Mesendoderm (in vitro differentiated cells): ENCODE results near the gene GPR180. TPM values are rescaled to one million over a fixed set of nuclear protein-coding genes. Genes with fewer than 3 reads are reported as not detected.
A peak's percentile ranks its signal among the peaks of the same experiment; 100 is the strongest.

Experiments
- DNase-seq: peaks from one replicate; pipeline ENCODE4 v3.0.0; 2013
- H2AK5ac ChIP-seq: 2 replicates; pipeline ENCODE4 v1.6.1; 2013; ENCODE audit warnings: low read length, inconsistent platforms
- H2BK120ac ChIP-seq: 2 replicates; pipeline ENCODE4 v1.6.1; 2013; ENCODE audit warnings: low read depth, mild to moderate bottlenecking, low read length, moderate library complexity, mixed read lengths
- H2BK15ac ChIP-seq: replicated peaks from 2 replicates; pipeline ENCODE4 v1.6.1; 2013; ENCODE audit warnings: low read depth, mild to moderate bottlenecking, moderate library complexity
- H2BK5ac ChIP-seq: 2 replicates; pipeline ENCODE4 v1.6.1; 2013; ENCODE audit warnings: low read length, inconsistent platforms
- H3K18ac ChIP-seq: 2 replicates; pipeline ENCODE4 v1.6.1; 2013; ENCODE audit warnings: mild to moderate bottlenecking, low read length, mixed read lengths
- H3K23ac ChIP-seq: one replicate; pipeline ENCODE4 v1.6.1; 2013; ENCODE audit warnings: low read length
- H3K27ac ChIP-seq: 2 replicates; pipeline ENCODE4 v1.5.1; 2013; ENCODE audit warnings: low read depth, mild to moderate bottlenecking, inconsistent platforms, low read length, moderate library complexity
- H3K27me3 ChIP-seq: 2 replicates; pipeline ENCODE4 v1.6.1; 2013; ENCODE audit warnings: low read length, control low read depth, mild to moderate bottlenecking, inconsistent platforms; ENCODE audit not compliant: insufficient read depth, poor library complexity
- H3K36me3 ChIP-seq: 2 replicates; pipeline ENCODE4 v1.6.1; 2013; ENCODE audit warnings: low read length, inconsistent platforms; ENCODE audit not compliant: control insufficient read depth, insufficient read depth
- H3K4ac ChIP-seq: one replicate; pipeline ENCODE4 v1.6.1; 2013; ENCODE audit warnings: low read depth, mild to moderate bottlenecking, low read length, moderate library complexity
- H3K4me1 ChIP-seq: 2 replicates; pipeline ENCODE4 v1.6.1; 2013; ENCODE audit warnings: low read depth, low read length, inconsistent platforms; ENCODE audit not compliant: control insufficient read depth
- H3K4me2 ChIP-seq: 2 replicates; pipeline ENCODE4 v1.6.1; 2013; ENCODE audit warnings: low read length
- H3K4me3 ChIP-seq: 2 replicates; pipeline ENCODE4 v1.5.1; 2013; ENCODE audit warnings: mild to moderate bottlenecking, low read length
- H3K56ac ChIP-seq: one replicate; pipeline ENCODE4 v1.6.1; 2013; ENCODE audit warnings: low read length
- H3K79me1 ChIP-seq: 2 replicates; pipeline ENCODE4 v1.6.1; 2013; ENCODE audit warnings: low read length, inconsistent platforms
- H3K79me2 ChIP-seq: 2 replicates; pipeline ENCODE4 v1.6.1; 2013; ENCODE audit warnings: mild to moderate bottlenecking, low read length; ENCODE audit not compliant: control insufficient read depth, insufficient read depth
- H3K9ac ChIP-seq: 2 replicates; pipeline ENCODE4 v1.6.1; 2013; ENCODE audit warnings: low read length, inconsistent platforms
- H4K5ac ChIP-seq: one replicate; pipeline ENCODE4 v1.6.1; 2013; ENCODE audit warnings: low read length
- H4K8ac ChIP-seq: one replicate; pipeline ENCODE4 v1.6.1; 2013; ENCODE audit warnings: low read depth, mild to moderate bottlenecking, control low read depth, low read length, moderate library complexity
- WGBS: extraction: QIAGEN DNeasy Blood & Tissue Kit; methylation state at CpG from one replicate; pipeline ENCODE4 v1.1.7; 2013; ENCODE audit warnings: low lambda C conversion rate, missing lambda C conversion rate; ENCODE audit not compliant: insufficient coverage; ENCODE audit errors: extremely low coverage; 5-methylcytosine and 5-hydroxymethylcytosine counted together
- polyA plus RNA-seq, 2 experiments: library from polyadenylated mRNA; stranded (reverse); fragments of 200-250 nt; gene quantifications; one replicate each; pipeline ENCODE4 v1.2.3, GENCODE V29; 2013

GPR180 gene
- polyA plus RNA-seq (2013, experiment 1 of 2) = 2.8 TPM
- polyA plus RNA-seq (2013, experiment 2 of 2) = 2.8 TPM

- Histone ChIP-seq H3K36me3 (no peaks in the 10 kb centered on the region), H3K4me1 (no peaks in the 10 kb centered on the region), H3K4ac (peak within 1 kb of the TSS; percentile 38), H3K23ac (no peak within 1 kb of the TSS), H2BK15ac (no peak within 1 kb of the TSS), H3K79me1 (no peaks in the 10 kb centered on the region), H2AK5ac (no peak within 1 kb of the TSS), H3K9ac (peak within 1 kb of the TSS; percentile 96), H3K27ac (peak within 1 kb of the TSS; percentile 29), H3K79me2 (peaks cover 2% of the 10 kb centered on the region), H3K4me3 (peak within 1 kb of the TSS; percentile 93), H4K5ac (no peak within 1 kb of the TSS), H3K4me2 (peak within 1 kb of the TSS; percentile 81), H2BK5ac (peak within 1 kb of the TSS; percentile 88), H2BK120ac (no peak within 1 kb of the TSS), H3K27me3 (peaks cover 5% of the 10 kb centered on the region), H4K8ac (no peak within 1 kb of the TSS), H3K56ac (peak within 1 kb of the TSS; percentile 98), H3K18ac (peak within 1 kb of the TSS; percentile 9)
- peak; percentile 100 for DNase-seq
- WGBS = no CpG with 5 or more reads among the region's 71 CpGs
Measured at GRCh38 chr13:94601446-94602431, at the start of gene GPR180. Gene GPR180, plus strand, starts transcription at chr13:94601857. Its CDS starts 71 bp downstream, at chr13:94601928.

- Histone ChIP-seq H3K56ac (no peak overlapping the region), H3K79me2 (no peaks in the 10 kb centered on the region), H3K4me2 (no peak overlapping the region), H3K18ac (no peak overlapping the region), H3K36me3 (no peaks in the 10 kb centered on the region), H4K8ac (no peak overlapping the region), H2BK5ac (no peak overlapping the region), H3K27ac (no peak overlapping the region), H2AK5ac (no peak overlapping the region), H4K5ac (no peak overlapping the region), H3K23ac (no peak overlapping the region), H3K4me3 (no peak overlapping the region), H2BK15ac (no peak overlapping the region), H3K4me1 (no peaks in the 10 kb centered on the region), H3K79me1 (no peaks in the 10 kb centered on the region), H3K4ac (no peak overlapping the region), H3K27me3 (no peaks in the 10 kb centered on the region), H2BK120ac (no peak overlapping the region), H3K9ac (no peak overlapping the region)
- no peak for DNase-seq
- WGBS = no CpG with 5 or more reads among the region's 5 CpGs
Measured at GRCh38 chr13:94552095-94552494, 49.6 kb upstream of the GPR180 start.

- H2AK5ac ChIP-seq = no peak overlapping the region
- no peak overlapping the region for H4K8ac ChIP-seq
- H3K56ac ChIP-seq = no peak overlapping the region
- H3K27me3 ChIP-seq = no peaks in the 10 kb centered on the region
- H3K9ac ChIP-seq = no peak overlapping the region
- no peaks in the 10 kb centered on the region for H3K79me1 ChIP-seq
- H3K23ac ChIP-seq = no peak overlapping the region
- no peaks in the 10 kb centered on the region for H3K36me3 ChIP-seq
- H3K4me2 ChIP-seq = no peak overlapping the region
- no peak overlapping the region for H3K4me3 ChIP-seq
- H3K4ac ChIP-seq = no peak overlapping the region
- no peak overlapping the region for H3K18ac ChIP-seq
- DNase-seq = no peak
- no peak overlapping the region for H2BK5ac ChIP-seq
- no peak overlapping the region for H3K27ac ChIP-seq
- no peak overlapping the region for H2BK120ac ChIP-seq
- H2BK15ac ChIP-seq = no peak overlapping the region
- H4K5ac ChIP-seq = no peak overlapping the region
- no peaks in the 10 kb centered on the region for H3K79me2 ChIP-seq
- WGBS = no CpG with 5 or more reads among the region's 4 CpGs
- no peaks in the 10 kb centered on the region for H3K4me1 ChIP-seq
Measured at GRCh38 chr13:94553766-94554165, 47.9 kb upstream of the GPR180 start.

GRCh38 chr13:94556041-94556440 lies 45.6 kb upstream of the GPR180 start:
- Histone ChIP-seq H3K27ac (no peak overlapping the region), H3K56ac (no peak overlapping the region), H3K36me3 (no peaks in the 10 kb centered on the region), H3K4me1 (no peaks in the 10 kb centered on the region), H3K23ac (no peak overlapping the region), H3K18ac (no peak overlapping the region), H3K4ac (no peak overlapping the region), H3K9ac (no peak overlapping the region), H3K4me2 (no peak overlapping the region), H2BK120ac (no peak overlapping the region), H3K79me1 (no peaks in the 10 kb centered on the region), H2BK15ac (no peak overlapping the region), H4K5ac (no peak overlapping the region), H3K27me3 (no peaks in the 10 kb centered on the region), H3K4me3 (no peak overlapping the region), H3K79me2 (no peaks in the 10 kb centered on the region), H2BK5ac (no peak overlapping the region), H4K8ac (no peak overlapping the region), H2AK5ac (no peak overlapping the region)
- no CpG with 5 or more reads among the region's 1 CpG for WGBS
- no peak for DNase-seq

GRCh38 chr13:94556621-94557020 lies 45.0 kb upstream of the GPR180 start:
- no peak for DNase-seq
- no peak overlapping the region for H4K5ac ChIP-seq
- H2BK120ac ChIP-seq = no peak overlapping the region
- no peak overlapping the region for H3K4me2 ChIP-seq
- H3K23ac ChIP-seq = no peak overlapping the region
- WGBS = no CpG with 5 or more reads among the region's 3 CpGs
- H3K18ac ChIP-seq = no peak overlapping the region
- H3K27ac ChIP-seq = no peak overlapping the region
- no peaks in the 10 kb centered on the region for H3K4me1 ChIP-seq
- H2BK15ac ChIP-seq = no peak overlapping the region
- H4K8ac ChIP-seq = no peak overlapping the region
- no peak overlapping the region for H3K9ac ChIP-seq
- no peak overlapping the region for H3K4me3 ChIP-seq
- no peaks in the 10 kb centered on the region for H3K27me3 ChIP-seq
- H2BK5ac ChIP-seq = no peak overlapping the region
- H3K79me2 ChIP-seq = no peaks in the 10 kb centered on the region
- no peak overlapping the region for H3K56ac ChIP-seq
- no peaks in the 10 kb centered on the region for H3K36me3 ChIP-seq
- no peak overlapping the region for H3K4ac ChIP-seq
- H3K79me1 ChIP-seq = no peaks in the 10 kb centered on the region
- H2AK5ac ChIP-seq = no peak overlapping the region
